Testis (tissue), 2 donors: ENCODE results near the gene SHISA2.

Experiments used
- CTCF ChIP-seq, 3 experiments: fragments of 450-650 bp in 2 of 3; fragments of 200-600 bp in 1 of 3; sonication (generic) in 1 of 3; IDR thresholded peaks; one replicate each; pipeline ENCODE4 v1.5.1; 2016 to 2019; ENCODE audit warnings: antibody characterized with exemption in 3 of 3, mild to moderate bottlenecking in 2 of 3, moderate library complexity in 1 of 3
- POLR2A ChIP-seq: fragments of 450-650 bp; IDR thresholded peaks from one replicate; pipeline ENCODE4 v1.6.1; 2017; ENCODE audit warnings: antibody characterized with exemption, mild to moderate bottlenecking, moderate library complexity

GRCh38 chr13:26052337-26052736, 521 bp upstream of the SHISA2 start:
- no peak for TF ChIP-seq CTCF (IDR thresholded peaks at IDR 0.05)
- TF ChIP-seq POLR2A = no peak
